HUES48 (cell line): ENCODE results near the gene TTC31.

ENCODE experiments used
- H3K27ac ChIP-seq: one replicate; pipeline ENCODE4 v1.7.0; 2013; ENCODE audit warnings: low read depth, low read length, inconsistent platforms
- H3K27me3 ChIP-seq: 2 replicates; pipeline ENCODE4 v1.6.1; 2013; ENCODE audit warnings: mild to moderate bottlenecking, low read length; ENCODE audit not compliant: control insufficient read depth, insufficient read depth
- H3K36me3 ChIP-seq: 2 replicates; pipeline ENCODE4 v1.6.1; 2013; ENCODE audit warnings: low read length; ENCODE audit not compliant: control insufficient read depth, insufficient read depth
- H3K4me1 ChIP-seq: 2 replicates; pipeline ENCODE4 v1.6.1; 2013; ENCODE audit warnings: mild to moderate bottlenecking, low read length; ENCODE audit not compliant: control insufficient read depth, insufficient read depth
- H3K4me3 ChIP-seq: 2 replicates; pipeline ENCODE4 v1.5.1; 2013; ENCODE audit warnings: mild to moderate bottlenecking, low read depth, low read length
- H3K9ac ChIP-seq: 2 replicates; pipeline ENCODE4 v1.6.1; 2013; ENCODE audit warnings: mild to moderate bottlenecking, low read depth, low read length, moderate library complexity
- H3K9me3 ChIP-seq: 2 replicates; pipeline ENCODE4 v1.6.1; 2013; ENCODE audit warnings: low read length; ENCODE audit not compliant: control insufficient read depth, insufficient read depth

The TTC31 gene

DNA sequence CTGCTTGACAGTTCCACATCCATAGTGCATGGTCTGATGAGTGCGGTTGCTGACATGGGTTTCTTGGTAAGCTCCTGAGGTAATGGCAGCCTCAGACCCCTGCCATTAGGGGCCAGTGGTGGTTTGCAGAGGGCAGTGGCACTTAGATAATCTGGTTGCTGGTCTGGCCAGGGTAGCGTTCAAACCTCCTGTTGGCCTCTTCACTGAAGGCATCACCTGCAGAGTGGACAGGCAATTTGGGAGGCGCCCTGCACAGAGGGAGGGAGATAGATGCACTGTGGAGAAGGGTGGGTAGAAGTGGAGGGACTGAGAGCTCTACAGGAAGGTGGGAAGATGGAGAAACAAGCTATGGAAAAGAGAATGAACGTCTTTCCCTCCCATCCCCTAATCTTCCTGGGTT is 50.6 kb downstream of the TTC31 start:
- H3K27ac ChIP-seq, result no peak overlapping the region
- peaks cover 23% of the 10 kb centered on the region for H3K36me3 ChIP-seq

DNA sequence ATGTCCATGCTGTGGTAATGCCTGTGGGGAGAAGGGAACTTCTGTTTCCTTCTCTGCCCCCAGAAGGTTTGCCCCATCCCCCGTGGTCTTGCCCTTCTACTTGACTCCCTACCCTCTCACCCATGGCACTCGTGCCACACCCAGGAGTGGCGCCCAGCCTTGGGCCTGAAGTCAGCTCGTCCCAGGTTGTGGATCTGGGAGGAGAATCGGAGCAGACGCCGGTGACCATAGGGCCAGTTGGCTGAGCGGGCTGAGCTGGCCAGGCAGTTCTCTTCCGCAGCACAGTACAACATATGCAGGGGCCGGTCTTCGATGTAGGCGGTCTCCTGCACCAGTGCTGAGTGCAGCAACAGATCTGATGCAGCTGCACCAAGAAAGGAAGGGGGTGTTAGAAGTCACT is 51.5 kb downstream of the TTC31 start:
- Histone ChIP-seq H3K9ac (no peak overlapping the region), H3K27me3 (no peaks in the 10 kb centered on the region), H3K27ac (no peak overlapping the region), H3K4me3 (no peak overlapping the region), H3K4me1 (peaks cover 3% of the 10 kb centered on the region; the same call in 1 of the 2 replicates), H3K36me3 (peaks cover 23% of the 10 kb centered on the region), H3K9me3 (no peaks in the 10 kb centered on the region)

More for the DNA sequence above, 50.6 kb downstream of the TTC31 start:
- no peak overlapping the region for H3K4me3 ChIP-seq
- no peaks in the 10 kb centered on the region for H3K9me3 ChIP-seq
- H3K27me3 ChIP-seq, result no peaks in the 10 kb centered on the region
- no peak overlapping the region for H3K9ac ChIP-seq
- H3K4me1 ChIP-seq, result peaks cover 4% of the 10 kb centered on the region; the same call in 1 of the 2 replicates

DNA sequence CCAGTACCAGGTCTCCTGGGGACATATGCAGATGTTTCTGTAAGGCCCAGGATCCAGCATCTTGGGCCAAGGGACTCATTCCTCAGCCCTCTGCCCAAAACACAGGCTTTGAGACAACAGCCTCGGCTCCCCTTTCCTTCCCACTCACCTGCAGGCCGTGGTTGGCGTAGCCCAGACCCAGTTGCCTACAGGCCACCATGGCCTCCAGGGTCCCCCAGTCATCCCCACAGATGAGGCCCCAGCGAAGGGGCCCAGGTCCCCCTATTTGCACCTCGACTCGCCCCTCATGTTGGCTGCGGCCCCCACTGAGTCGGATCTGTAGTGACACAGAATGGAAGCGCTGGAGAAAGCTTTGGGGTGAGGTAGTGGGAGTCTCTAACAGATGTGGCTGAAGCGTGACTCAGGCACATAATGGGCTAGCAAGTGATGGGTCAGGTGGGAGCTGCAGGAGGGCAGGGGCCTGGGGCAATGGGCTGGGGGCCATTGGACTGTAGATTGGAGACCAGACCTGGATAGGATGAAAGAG is 52.6 kb downstream of the TTC31 start:
- Histone ChIP-seq H3K4me3 (no peak overlapping the region), H3K27ac (no peak overlapping the region), H3K4me1 (peaks cover 3% of the 10 kb centered on the region; the same call in 1 of the 2 replicates), H3K9ac (no peak overlapping the region), H3K27me3 (no peaks in the 10 kb centered on the region), H3K36me3 (peaks cover 23% of the 10 kb centered on the region), H3K9me3 (no peaks in the 10 kb centered on the region)

DNA sequence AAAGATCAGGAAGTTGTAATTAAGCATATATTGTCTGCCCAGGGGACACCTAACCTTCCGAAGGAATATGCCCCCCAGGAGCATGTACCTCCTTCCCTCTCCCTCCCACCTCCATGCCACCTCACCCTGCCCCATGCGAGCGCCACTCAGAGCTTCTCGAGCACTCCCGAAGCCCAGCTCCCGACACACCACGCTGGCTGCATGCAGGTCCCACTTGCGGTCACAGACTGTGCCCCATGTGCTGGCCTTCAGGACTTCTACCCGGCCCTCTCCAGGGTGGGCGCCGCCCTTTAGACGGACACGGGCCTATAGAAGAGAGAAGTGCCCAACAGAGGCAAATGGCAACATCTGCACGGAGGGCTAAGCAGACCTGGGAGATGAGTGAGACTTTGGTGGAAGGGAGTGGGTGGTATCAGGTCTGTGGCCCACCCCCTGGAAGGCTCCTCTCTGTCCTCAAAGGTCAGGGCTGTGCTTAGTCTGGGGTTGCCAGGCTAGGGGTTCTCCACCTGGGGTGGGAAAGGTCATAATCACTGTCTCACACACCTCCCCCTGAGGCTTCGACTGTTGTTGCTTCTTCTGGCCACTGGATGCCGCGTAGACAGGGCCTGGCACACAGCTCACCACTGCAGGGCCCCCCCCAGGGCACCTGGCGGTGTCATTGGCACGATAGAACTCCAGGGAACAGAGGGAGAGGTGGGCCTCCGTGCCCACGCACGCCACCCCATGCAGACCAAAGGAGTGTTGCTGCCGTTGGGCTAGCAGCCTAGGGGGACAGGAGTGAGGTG is 53.5 kb downstream of the TTC31 start:
- Histone ChIP-seq H3K9me3 (no peaks in the 10 kb centered on the region), H3K27me3 (no peaks in the 10 kb centered on the region), H3K9ac (no peak overlapping the region), H3K4me3 (no peak overlapping the region), H3K4me1 (no peaks in the 10 kb centered on the region), H3K27ac (no peak overlapping the region), H3K36me3 (peaks cover 23% of the 10 kb centered on the region)

DNA sequence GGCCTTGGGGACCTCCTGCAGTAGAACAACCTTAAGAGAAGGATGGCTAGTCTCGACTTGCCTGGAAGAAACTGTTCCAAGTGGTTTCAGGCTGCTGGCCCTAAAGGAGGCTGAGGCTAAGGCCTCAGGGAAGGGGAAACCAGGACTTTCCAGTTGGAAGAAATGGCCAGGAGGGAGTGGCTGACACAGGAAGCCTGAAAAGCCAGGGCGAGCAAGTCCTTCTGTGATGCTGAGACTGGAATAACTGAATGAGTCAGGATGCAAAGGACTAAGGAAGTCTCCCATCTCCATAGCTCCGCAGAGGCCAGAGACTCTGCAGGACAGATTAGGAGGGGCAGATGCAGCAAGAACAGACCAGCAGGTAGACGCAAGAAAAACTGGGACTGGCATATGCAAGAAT is 54.3 kb downstream of the TTC31 start:
- Histone ChIP-seq H3K9ac (no peak overlapping the region), H3K9me3 (no peaks in the 10 kb centered on the region), H3K4me1 (no peaks in the 10 kb centered on the region), H3K4me3 (no peak overlapping the region), H3K27ac (no peak overlapping the region), H3K36me3 (peaks cover 23% of the 10 kb centered on the region), H3K27me3 (no peaks in the 10 kb centered on the region)

DNA sequence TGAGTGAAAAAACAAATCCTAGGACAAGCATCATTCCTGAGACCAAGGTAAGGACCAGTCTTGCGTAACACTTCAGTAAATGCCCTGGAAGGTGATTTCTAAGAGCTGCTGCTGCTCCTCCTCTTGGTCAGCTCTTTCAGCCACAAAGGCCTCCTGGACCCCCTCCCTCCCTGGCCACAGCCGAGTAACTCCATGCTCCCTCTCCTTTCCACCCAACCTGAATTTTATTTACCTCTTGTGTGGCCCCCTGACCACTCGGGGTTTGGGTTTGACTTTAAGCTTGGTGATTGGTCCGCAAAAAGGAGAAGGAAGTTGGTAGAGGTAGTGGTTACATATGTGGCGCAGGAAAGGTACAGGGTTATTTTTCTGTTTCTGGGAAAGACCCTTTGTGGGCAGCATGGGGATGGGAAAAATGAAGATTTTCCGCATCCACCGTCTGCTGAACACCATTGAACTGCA is 56.0 kb downstream of the TTC31 start:
- no peak overlapping the region for H3K4me3 ChIP-seq
- H3K4me1 ChIP-seq, result no peaks in the 10 kb centered on the region
- no peak overlapping the region for H3K9ac ChIP-seq
- H3K27me3 ChIP-seq, result no peaks in the 10 kb centered on the region
- no peaks in the 10 kb centered on the region for H3K9me3 ChIP-seq
- H3K27ac ChIP-seq, result no peak overlapping the region
- peaks cover 5% of the 10 kb centered on the region for H3K36me3 ChIP-seq

DNA sequence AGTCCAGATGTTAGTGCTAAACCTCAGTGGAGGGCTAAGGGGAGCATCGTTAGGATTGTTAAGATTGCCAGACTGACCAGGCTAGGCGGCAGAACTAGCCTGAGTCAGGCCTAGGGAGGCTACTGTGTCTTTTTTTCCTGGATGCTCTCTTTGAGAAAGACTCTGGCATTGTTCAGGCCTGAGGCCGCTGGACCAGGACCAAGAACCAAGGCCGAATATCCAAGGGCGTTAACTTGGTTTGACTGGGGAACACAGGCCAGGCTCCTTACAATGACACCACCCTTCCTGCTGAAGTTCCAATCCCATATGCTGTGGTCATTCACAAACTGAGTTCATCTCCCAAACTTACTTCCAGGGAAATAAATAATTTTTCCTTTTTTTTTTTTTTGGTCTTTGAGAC is 57.4 kb downstream of the TTC31 start:
- Histone ChIP-seq H3K4me1 (no peaks in the 10 kb centered on the region), H3K4me3 (no peak overlapping the region), H3K36me3 (no peaks in the 10 kb centered on the region), H3K9ac (no peak overlapping the region), H3K9me3 (no peaks in the 10 kb centered on the region), H3K27ac (no peak overlapping the region), H3K27me3 (no peaks in the 10 kb centered on the region)

DNA sequence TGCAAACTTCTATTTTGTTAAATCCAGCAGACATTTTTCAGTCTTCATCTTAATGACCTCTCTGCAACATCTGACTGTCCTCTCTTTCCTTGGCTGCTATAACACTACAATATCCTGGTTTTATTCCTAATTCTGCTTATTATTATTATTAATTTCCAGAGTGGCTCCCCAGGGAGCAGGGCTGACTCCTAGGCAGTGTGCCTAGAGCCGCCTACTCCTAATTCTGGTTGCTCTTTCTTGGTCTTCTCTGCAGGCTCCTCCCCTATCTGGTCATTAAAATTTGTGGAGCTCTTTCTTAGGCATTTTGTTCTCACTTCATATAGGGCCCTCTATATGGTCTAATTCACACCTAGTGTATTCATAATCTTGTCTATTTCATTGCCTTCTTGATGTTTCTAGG is 60.1 kb downstream of the TTC31 start:
- peaks cover 8% of the 10 kb centered on the region; the same call in 1 of the 2 replicates for H3K27me3 ChIP-seq
- H3K4me3 ChIP-seq, result no peak overlapping the region
- H3K4me1 ChIP-seq, result no peaks in the 10 kb centered on the region
- H3K36me3 ChIP-seq, result no peaks in the 10 kb centered on the region
- no peaks in the 10 kb centered on the region for H3K9me3 ChIP-seq
- no peak overlapping the region for H3K27ac ChIP-seq
- no peak overlapping the region for H3K9ac ChIP-seq
